ENCODE data around the gene DDX39B. TPM values are rescaled to one million over a fixed set of nuclear protein-coding genes. Genes with fewer than 3 reads are reported as not detected.

The DDX39B gene
- total and polyA plus RNA-seq, 9 of the 15 experiments (the other 6 are each of a cell fraction or from before 2014, with no cell fraction given) = 479 to 869 (median 592) TPM

- TF ChIP-seq, protein P1, sequence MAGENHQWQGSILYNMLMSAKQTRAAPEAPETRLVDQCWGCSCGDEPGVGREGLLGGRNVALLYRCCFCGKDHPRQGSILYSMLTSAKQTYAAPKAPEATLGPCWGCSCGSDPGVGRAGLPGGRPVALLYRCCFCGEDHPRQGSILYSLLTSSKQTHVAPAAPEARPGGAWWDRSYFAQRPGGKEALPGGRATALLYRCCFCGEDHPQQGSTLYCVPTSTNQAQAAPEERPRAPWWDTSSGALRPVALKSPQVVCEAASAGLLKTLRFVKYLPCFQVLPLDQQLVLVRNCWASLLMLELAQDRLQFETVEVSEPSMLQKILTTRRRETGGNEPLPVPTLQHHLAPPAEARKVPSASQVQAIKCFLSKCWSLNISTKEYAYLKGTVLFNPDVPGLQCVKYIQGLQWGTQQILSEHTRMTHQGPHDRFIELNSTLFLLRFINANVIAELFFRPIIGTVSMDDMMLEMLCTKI (IDR thresholded peaks at IDR 0.05; ENCODE audit: partially characterized antibody) = no peak
- TF ChIP-seq ZC3H8 (IDR thresholded peaks at IDR 0.05) (no peak), BCL6 (CRISPR knock-in tag; IDR thresholded peaks at IDR 0.05) (no peak), ARNT (IDR thresholded peaks at IDR 0.05) (peak; percentile 85 to 86; a peak in 3 of 4 replicates), NRF1 (conservative IDR thresholded peaks at IDR 0.05 in 1 of 2, IDR thresholded peaks at IDR 0.05 in 1 of 2) (peak; percentile 73 to 81), ZNF584 (CRISPR knock-in tag; IDR thresholded peaks at IDR 0.05; ENCODE audit: low read depth) (no peak), ILK (tag; IDR thresholded peaks at IDR 0.05; ENCODE audit: borderline replicate concordance, low read depth) (no peak), NR2F6 (CRISPR knock-in tag; IDR thresholded peaks at IDR 0.05) (peak; percentile 7; the same call in 1 of the 2 replicates), ZNF282 (CRISPR knock-in tag; IDR thresholded peaks at IDR 0.05) (no peak), MCM7 (IDR thresholded peaks at IDR 0.05) (peak in 1 of 2 experiments; percentile 93; a peak in 1 of 4 replicates), POLR2B (IDR thresholded peaks at IDR 0.05; ENCODE audit: low read depth, partially characterized antibody) (peak; percentile 69), RBM14 (IDR thresholded peaks at IDR 0.05; ENCODE audit: borderline replicate concordance, insufficient read depth, low read depth, low read length) (no peak), SMARCC2 (IDR thresholded peaks at IDR 0.05; ENCODE audit: low read depth) (peak; percentile 25; the same call in 1 of the 2 replicates), PPARD (CRISPR knock-in tag; IDR thresholded peaks at IDR 0.05) (no peak), LARP7 (IDR thresholded peaks at IDR 0.05) (peak; percentile 95; the same call in 1 of the 2 replicates), AFF4 (CRISPR knock-in tag; IDR thresholded peaks at IDR 0.05) (0 out of 2 replicates have a peak, but pooled peaks have one; percentile 74), TAL1 (IDR thresholded peaks at IDR 0.05) (no peak; the same call in 1 of the 2 replicates), ZBED1 (IDR thresholded peaks at IDR 0.05) (peak; percentile 63; the same call in 1 of the 2 replicates), KAT8 (IDR thresholded peaks at IDR 0.05; ENCODE audit: low read depth) (no peak; the same call in 1 of the 2 replicates), IRF2 (CRISPR knock-in tag; IDR thresholded peaks at IDR 0.05) (no peak), ZSCAN29 (IDR thresholded peaks at IDR 0.05) (no peak), NCOA6 (IDR thresholded peaks at IDR 0.05) (no peak), ZBTB17 (CRISPR knock-in tag; IDR thresholded peaks at IDR 0.05) (peak; percentile 69; the same call in 1 of the 2 replicates)
- TF ChIP-seq, protein P2, sequence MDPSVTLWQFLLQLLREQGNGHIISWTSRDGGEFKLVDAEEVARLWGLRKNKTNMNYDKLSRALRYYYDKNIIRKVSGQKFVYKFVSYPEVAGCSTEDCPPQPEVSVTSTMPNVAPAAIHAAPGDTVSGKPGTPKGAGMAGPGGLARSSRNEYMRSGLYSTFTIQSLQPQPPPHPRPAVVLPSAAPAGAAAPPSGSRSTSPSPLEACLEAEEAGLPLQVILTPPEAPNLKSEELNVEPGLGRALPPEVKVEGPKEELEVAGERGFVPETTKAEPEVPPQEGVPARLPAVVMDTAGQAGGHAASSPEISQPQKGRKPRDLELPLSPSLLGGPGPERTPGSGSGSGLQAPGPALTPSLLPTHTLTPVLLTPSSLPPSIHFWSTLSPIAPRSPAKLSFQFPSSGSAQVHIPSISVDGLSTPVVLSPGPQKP (CRISPR knock-in tag; IDR thresholded peaks at IDR 0.05) = no peak
These were observed 5.3 kb upstream of the DDX39B start, which contains the start of gene NFKBIL1 (continued) for GRCh38 chr6:31546958-31547726.
